ENCODE measurements around the gene FAM136A.
"Not testable (repeated sequence)": the region's sequence is repeated elsewhere in the genome, so short reads cannot be mapped to it uniquely, and the experiment has no call there.

FAM136A gene

GRCh38 chr2:70301344-70302194 lies at the start of gene FAM136A:
TSS of gene FAM136A (minus strand) at chr2:70302067. CDS start at chr2:70302011, 56 bp downstream.
- DNase-seq: peak; percentile 79 to 94 (median 91)

- DNase-seq: no peak
Measured at GRCh38 chr2:70349921-70350685, 48.2 kb upstream of the FAM136A start.

GRCh38 chr2:70347831-70348230 lies 46.0 kb upstream of the FAM136A start:
- no peak for DNase-seq

GRCh38 chr2:70344195-70344594 lies 42.3 kb upstream of the FAM136A start:
- peak in 2 of 3 donors; percentile 14 to 38 for DNase-seq

- no peak for DNase-seq
Measured at GRCh38 chr2:70341477-70341765, 39.6 kb upstream of the FAM136A start.

- peak; percentile 59 to 73 (median 69) for DNase-seq
Measured at GRCh38 chr2:70340761-70341476, 39.1 kb upstream of the FAM136A start.

- DNase-seq: no peak
Measured at GRCh38 chr2:70340075-70340474, 38.2 kb upstream of the FAM136A start.

- no peak for DNase-seq
Measured at GRCh38 chr2:70336552-70336951, 34.7 kb upstream of the FAM136A start.

GRCh38 chr2:70331012-70331411 lies 29.1 kb upstream of the FAM136A start:
- DNase-seq: no peak

- no peak for DNase-seq
Measured at GRCh38 chr2:70330476-70330875, 28.6 kb upstream of the FAM136A start.

- DNase-seq: no peak
Measured at GRCh38 chr2:70328921-70329561, 27.2 kb upstream of the FAM136A start.

- no peak for DNase-seq
Measured at GRCh38 chr2:70325875-70326274, 24.0 kb upstream of the FAM136A start.

- DNase-seq: peak in 1 of 3 donors; percentile 23
Measured at GRCh38 chr2:70322518-70322917, 20.7 kb upstream of the FAM136A start.

GRCh38 chr2:70321370-70321769 lies 19.5 kb upstream of the FAM136A start:
- no peak for DNase-seq

- no peak for DNase-seq
Measured at GRCh38 chr2:70314640-70315039, 12.8 kb upstream of the FAM136A start.

GRCh38 chr2:70312560-70312959 lies 10.7 kb upstream of the FAM136A start:
- no peak for DNase-seq

GRCh38 chr2:70310899-70311298 lies 9.0 kb upstream of the FAM136A start:
- no peak for DNase-seq

GRCh38 chr2:70305531-70305930 lies 3.7 kb upstream of the FAM136A start:
- DNase-seq: no peak

- no peak for DNase-seq
Measured at GRCh38 chr2:70304498-70304897, 2.6 kb upstream of the FAM136A start.

- DNase-seq: no peak
Measured at GRCh38 chr2:70303186-70303585, 1.3 kb upstream of the FAM136A start.

- DNase-seq: not testable (repeated sequence)
Measured at GRCh38 chr2:70302195-70302546, 304 bp upstream of the FAM136A start.

GRCh38 chr2:70300771-70301343 lies 1.0 kb downstream of the FAM136A start:
- no peak for DNase-seq

GRCh38 chr2:70297828-70298227 lies 4.0 kb downstream of the FAM136A start:
- not testable (repeated sequence) for DNase-seq

Data from suppressor macrophage treated with lipopolysaccharide for 1 hour (primary cell).